Endothelial cell of umbilical vein (primary cell): ENCODE measurements around the gene ESPN. TPM values are rescaled to one million over a fixed set of nuclear protein-coding genes. Genes with fewer than 3 reads are reported as not detected.

ENCODE experiments used
- BruUV-seq: library from RNA; stranded (reverse); fragments of 400-500 nt; replicated peaks from 2 replicates; lab custom pipeline; 2021; lab: Mats Ljungman, UMichigan
- CTCF ChIA-PET: fragments of 300-600, 350-600 bp; sonication (Branson Sonifier 250); formaldehyde crosslinking; loops from one replicate; lab custom pipeline; 2021; ENCODE audit warnings: antibody characterized with exemption, inconsistent platforms; lab: Charles Lee
- POLR2A ChIA-PET: fragments of 300-600, 350-600 bp; sonication (Branson Sonifier 250); formaldehyde crosslinking; loops from one replicate; lab custom pipeline; 2021; ENCODE audit warnings: antibody characterized with exemption, inconsistent platforms; lab: Charles Lee
- DNase-seq: peaks from one replicate; pipeline ENCODE4 v3.0.0-alpha.2; 2011; ENCODE audit warnings: low read depth, low spot score
- FAIRE-seq: peaks from 2 replicates; lab custom pipeline; 2011; peaks lifted over from hg19 to GRCh38; lab: Jason Lieb, UNC
- H2AFZ ChIP-seq: 2 replicates; pipeline ENCODE4 v1.6.0; 2012; ENCODE audit warnings: low read depth, low read length, control low read depth, inconsistent platforms
- H3K27ac ChIP-seq: 2 replicates; pipeline ENCODE4 v1.5.1; 2011; ENCODE audit warnings: low read depth, mild to moderate bottlenecking, control low read depth, low read length, moderate library complexity; ENCODE audit not compliant: insufficient read depth
- H3K27me3 ChIP-seq, 2 experiments: 2 replicates each; pipeline versions ENCODE4 v1.6.0 to v1.6.1; 2011; ENCODE audit warnings: low read length in 2 of 2, mixed read lengths in 1 of 2; ENCODE audit not compliant: control insufficient read depth in 2 of 2, insufficient read depth in 2 of 2
- H3K36me3 ChIP-seq, 2 experiments: 2 replicates in 1 of 2; 3 replicates in 1 of 2; pipeline ENCODE4 v1.5.1; 2011; ENCODE audit warnings: low read length in 2 of 2, mild to moderate bottlenecking in 1 of 2, moderate library complexity in 1 of 2; ENCODE audit not compliant: control insufficient read depth in 2 of 2, insufficient read depth in 2 of 2; ENCODE audit errors: extremely low read depth in 1 of 2
- H3K4me1 ChIP-seq: 3 replicates; pipeline ENCODE4 v1.5.1; 2011; ENCODE audit warnings: mild to moderate bottlenecking, low read length; ENCODE audit not compliant: control insufficient read depth, insufficient read depth; ENCODE audit errors: extremely low read depth
- H3K4me2 ChIP-seq: 2 replicates; pipeline ENCODE4 v1.6.1; 2011; ENCODE audit warnings: low read length, control low read depth, mixed read lengths; ENCODE audit not compliant: insufficient read depth
- H3K4me3 ChIP-seq, 3 experiments: fragments of 200-600 bp in 1 of 3; sonication (generic), shearing (Covaris generic) in 1 of 3; replicated peaks in 1 of 3; 2 replicates each; pipeline ENCODE4 v1.5.1; 2011 to 2016; ENCODE audit warnings: control low read depth in 3 of 3, low read length in 3 of 3, mild to moderate bottlenecking in 2 of 3, inconsistent platforms in 1 of 3, low read depth in 1 of 3, moderate library complexity in 1 of 3; ENCODE audit not compliant: insufficient read depth in 1 of 3
- H3K79me2 ChIP-seq: 2 replicates; pipeline ENCODE4 v1.6.0; 2012; ENCODE audit warnings: low read length, inconsistent platforms; ENCODE audit not compliant: control insufficient read depth, insufficient read depth
- H3K9ac ChIP-seq: replicated peaks from 2 replicates; pipeline ENCODE3; 2011; ENCODE audit warnings: low read length, control low read depth; ENCODE audit not compliant: insufficient read depth; ENCODE audit errors: extremely low read depth
- H3K9me1 ChIP-seq: replicated peaks from 3 replicates; pipeline ENCODE4 v1.6.0; 2011; ENCODE audit warnings: mild to moderate bottlenecking, low read length; ENCODE audit not compliant: control insufficient read depth, insufficient read depth; ENCODE audit errors: extremely low read depth
- H3K9me3 ChIP-seq: replicated peaks from 2 replicates; pipeline ENCODE4 v1.5.1; 2012; ENCODE audit warnings: low read length, inconsistent platforms; ENCODE audit not compliant: control insufficient read depth, insufficient read depth
- H4K20me1 ChIP-seq: replicated peaks from 2 replicates; pipeline ENCODE3; 2011; ENCODE audit warnings: mild to moderate bottlenecking, low read length; ENCODE audit not compliant: control insufficient read depth, insufficient read depth; ENCODE audit errors: extremely low read depth
- EZH2 ChIP-seq: IDR thresholded peaks from 2 replicates; pipeline ENCODE4 v1.6.1; 2012; ENCODE audit warnings: borderline replicate concordance, low read depth, mild to moderate bottlenecking, moderate library complexity, low read length, inconsistent platforms; ENCODE audit not compliant: severe bottlenecking
- FOS ChIP-seq: IDR thresholded peaks from 2 replicates; pipeline ENCODE4 v1.6.1; 2011; ENCODE audit warnings: mild to moderate bottlenecking, low read length, moderate library complexity, borderline replicate concordance; ENCODE audit not compliant: insufficient read depth
- GATA2 ChIP-seq: IDR thresholded peaks from 2 replicates; pipeline ENCODE4 v1.7.0; 2011; ENCODE audit warnings: low read depth, mild to moderate bottlenecking, moderate library complexity, mixed read lengths, low read length; ENCODE audit not compliant: insufficient read length, insufficient read depth
- JUN ChIP-seq: IDR thresholded peaks from 2 replicates; pipeline ENCODE4 v1.6.1; 2011; ENCODE audit warnings: borderline replicate concordance, low read depth; ENCODE audit not compliant: insufficient read length, insufficient read depth
- MYC ChIP-seq: IDR thresholded peaks from one replicate; pipeline ENCODE4 v1.6.1; 2011; ENCODE audit warnings: mild to moderate bottlenecking, low read depth, low read length
- POLR2A ChIP-seq: IDR thresholded peaks from 2 replicates; pipeline ENCODE4 v1.6.1; 2012; ENCODE audit warnings: low read depth, mild to moderate bottlenecking, control low read depth, low read length
- POLR2AphosphoS5 ChIP-seq: IDR thresholded peaks from 2 replicates; pipeline ENCODE4 v1.6.1; 2012; ENCODE audit warnings: low read depth, mild to moderate bottlenecking, control low read depth, low read length, moderate library complexity; ENCODE audit not compliant: insufficient read depth
- dilution Hi-C: fragments of 300-500 bp; cut with MboI; formaldehyde crosslinking; loops from one replicate; pipeline ENCODE4 v1.15.0; 2019; ENCODE audit warnings: low sequenced_read_pairs; ENCODE audit not compliant: extremely low pct_ligation_motif_present
- intact Hi-C: fragments of 100-400 bp; cut with micrococcal nuclease; formaldehyde crosslinking; loops from one replicate; pipeline ENCODE4 v1.10.0; 2022
- polyA plus RNA-seq, 4 experiments: library from polyadenylated mRNA; depleted of rRNA in 3 of 4; stranded (reverse) in 3 of 4; unstranded in 1 of 4; fragments of >200 nt; gene quantifications; 2 replicates each; pipeline versions ENCODE4 v1.2.1 to v1.2.3, GENCODE V29; 2011 to 2012; ENCODE audit warnings: missing spikeins in 1 of 4
- total RNA-seq: library from RNA; stranded (reverse); gene quantifications from 2 replicates; pipeline ENCODE4 v1.2.3, GENCODE V29; 2021
- TF ChIP-seq, protein P1 (sequence below), 2 donors: IDR thresholded peaks; 1 replicate in 1 of 2; 2 replicates in 1 of 2; pipeline ENCODE4 v1.5.1; 2011; ENCODE audit warnings: low read length in 2 of 2, mild to moderate bottlenecking in 2 of 2, moderate library complexity in 2 of 2, control low read depth in 1 of 2, inconsistent platforms in 1 of 2, low read depth in 1 of 2; ENCODE audit not compliant: insufficient read depth in 1 of 2; ENCODE audit errors: extremely low read depth in 1 of 2
- TF ChIP-seq, protein P2 (sequence below): IDR thresholded peaks from 2 replicates; pipeline ENCODE4 v1.6.1; 2011; ENCODE audit not compliant: insufficient read depth, insufficient read length

The ESPN gene
- total and polyA plus RNA-seq, 2 donors (not counting 3 experiments of a cell fraction or from before 2014, with no cell fraction given), result 0.54 to 0.71 TPM

DNA sequence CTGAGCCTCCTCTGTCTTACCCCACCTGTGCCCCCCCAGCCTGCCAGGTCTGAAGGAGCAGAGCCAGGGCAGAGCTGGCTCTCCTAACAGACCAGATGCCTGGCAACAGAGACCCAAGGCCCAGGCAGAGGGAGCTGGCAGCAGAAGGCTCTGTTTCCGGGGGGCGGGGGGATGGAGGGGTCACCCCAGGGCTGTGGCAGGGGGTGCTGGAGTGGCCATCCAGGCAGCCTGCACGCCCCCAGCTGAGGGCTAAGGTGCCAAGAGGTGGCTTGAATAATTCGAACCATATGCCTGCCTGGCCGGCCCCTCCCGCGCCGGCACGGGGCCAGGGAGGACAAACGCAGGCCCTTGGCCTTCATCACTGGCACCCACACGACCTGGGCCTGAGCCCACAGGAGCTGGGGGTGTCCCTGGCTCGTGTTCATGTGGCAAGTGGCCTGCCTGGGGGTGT lies 82.9 kb downstream of the ESPN start:
- TF ChIP-seq, protein P1, sequence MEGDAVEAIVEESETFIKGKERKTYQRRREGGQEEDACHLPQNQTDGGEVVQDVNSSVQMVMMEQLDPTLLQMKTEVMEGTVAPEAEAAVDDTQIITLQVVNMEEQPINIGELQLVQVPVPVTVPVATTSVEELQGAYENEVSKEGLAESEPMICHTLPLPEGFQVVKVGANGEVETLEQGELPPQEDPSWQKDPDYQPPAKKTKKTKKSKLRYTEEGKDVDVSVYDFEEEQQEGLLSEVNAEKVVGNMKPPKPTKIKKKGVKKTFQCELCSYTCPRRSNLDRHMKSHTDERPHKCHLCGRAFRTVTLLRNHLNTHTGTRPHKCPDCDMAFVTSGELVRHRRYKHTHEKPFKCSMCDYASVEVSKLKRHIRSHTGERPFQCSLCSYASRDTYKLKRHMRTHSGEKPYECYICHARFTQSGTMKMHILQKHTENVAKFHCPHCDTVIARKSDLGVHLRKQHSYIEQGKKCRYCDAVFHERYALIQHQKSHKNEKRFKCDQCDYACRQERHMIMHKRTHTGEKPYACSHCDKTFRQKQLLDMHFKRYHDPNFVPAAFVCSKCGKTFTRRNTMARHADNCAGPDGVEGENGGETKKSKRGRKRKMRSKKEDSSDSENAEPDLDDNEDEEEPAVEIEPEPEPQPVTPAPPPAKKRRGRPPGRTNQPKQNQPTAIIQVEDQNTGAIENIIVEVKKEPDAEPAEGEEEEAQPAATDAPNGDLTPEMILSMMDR (IDR thresholded peaks at IDR 0.05; ENCODE audit: extremely low read depth in 1 of 2, insufficient read depth in 1 of 2, low read depth in 1 of 2, low read length in 2 of 2), result no peak
- TF ChIP-seq POLR2AphosphoS5 (no peak), MYC (no peak), FOS (no peak), GATA2 (no peak), POLR2A (no peak), EZH2 (no peak), JUN (no peak)
- TF ChIP-seq, protein P2, sequence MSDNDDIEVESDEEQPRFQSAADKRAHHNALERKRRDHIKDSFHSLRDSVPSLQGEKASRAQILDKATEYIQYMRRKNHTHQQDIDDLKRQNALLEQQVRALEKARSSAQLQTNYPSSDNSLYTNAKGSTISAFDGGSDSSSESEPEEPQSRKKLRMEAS, result no peak
- no peak overlapping the region for H3K4me3 ChIP-seq
- no peaks in the 10 kb centered on the region for H4K20me1 ChIP-seq
- H3K4me1 ChIP-seq, result no peaks in the 10 kb centered on the region
- dilution Hi-C loops (no loop called here), intact Hi-C loops (no loop called here)
- no peak for FAIRE-seq
- no TSS peak for BruUV-seq
- no peaks in the 10 kb centered on the region for H3K9me3 ChIP-seq
- H3K27me3 ChIP-seq, result no peaks in the 10 kb centered on the region
- no peaks in the 10 kb centered on the region for H3K36me3 ChIP-seq
- ChIA-PET POLR2A (no interaction called here), CTCF (interaction anchor here (0.7 to 3.5 kb wide), 6 partner anchors 14 to 139 kb away, joined by 3 to 28 read pairs (median 3); no protein-coding TSS in a partner anchor)
- no peak for DNase-seq
- H3K9ac ChIP-seq, result no peak overlapping the region
- no peaks in the 10 kb centered on the region for H3K9me1 ChIP-seq
- H2AFZ ChIP-seq, result no peak overlapping the region
- H3K4me2 ChIP-seq, result no peak overlapping the region
- no peak overlapping the region for H3K27ac ChIP-seq
- H3K79me2 ChIP-seq, result no peaks in the 10 kb centered on the region
